Measurements from ENCODE around the gene CAPN12.

CAPN12 gene

DNA sequence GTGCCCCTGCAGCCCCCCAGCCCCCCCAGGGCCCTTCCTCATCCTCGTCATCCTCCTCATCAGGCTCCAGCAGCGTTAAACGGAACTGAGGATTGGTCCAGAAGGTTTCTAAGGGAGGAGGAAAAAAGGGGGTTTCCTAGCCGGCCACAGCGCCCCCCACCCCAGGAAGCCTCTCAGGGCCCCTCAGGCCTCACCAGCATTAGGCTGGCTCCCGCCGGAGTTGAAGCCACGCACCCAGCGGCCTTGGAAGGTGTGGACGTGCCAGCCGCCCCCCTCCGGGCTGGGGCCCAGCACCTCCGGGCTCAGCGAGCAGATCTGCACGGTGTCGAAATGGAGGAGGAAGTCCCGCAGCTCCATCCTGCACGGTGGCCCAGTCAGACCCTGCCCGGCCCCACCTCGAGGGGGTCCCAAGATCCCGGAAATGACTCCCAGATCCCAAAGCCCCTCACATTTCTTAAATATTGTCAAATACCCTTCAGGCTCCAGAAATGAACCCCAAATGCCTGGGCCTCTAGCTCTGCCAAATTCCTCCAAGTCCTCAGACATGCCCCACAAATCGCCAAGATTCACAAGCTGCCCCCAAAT lies 6.9 kb downstream of the CAPN12 start:
- no peak for DNase-seq (ENCODE audit: low read depth)

GRCh38 chr19:38736413-38737280 lies 7.6 kb downstream of the CAPN12 start:
- no peak for DNase-seq (ENCODE audit: low read depth)

DNA sequence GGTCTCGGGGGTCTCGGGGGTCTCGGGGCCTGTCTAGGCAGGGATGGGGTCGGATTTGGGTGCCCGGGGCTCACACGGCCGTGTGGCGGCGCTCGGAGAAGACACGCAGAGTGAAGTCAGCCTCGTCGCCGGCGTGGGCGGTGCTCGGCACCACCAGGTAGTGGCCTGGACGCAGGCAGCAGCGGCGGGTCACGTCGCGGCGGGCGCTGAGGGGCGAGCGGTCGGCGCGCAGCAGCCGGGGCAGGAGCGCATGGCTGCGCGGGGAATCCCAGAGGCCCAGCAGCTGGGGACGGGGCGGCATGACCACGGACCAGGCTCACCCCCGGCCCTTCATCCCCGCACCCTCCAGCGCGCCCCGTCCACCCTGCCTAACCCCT lies 8.2 kb downstream of the CAPN12 start:
- DNase-seq (ENCODE audit: low read depth), result no peak

DNA sequence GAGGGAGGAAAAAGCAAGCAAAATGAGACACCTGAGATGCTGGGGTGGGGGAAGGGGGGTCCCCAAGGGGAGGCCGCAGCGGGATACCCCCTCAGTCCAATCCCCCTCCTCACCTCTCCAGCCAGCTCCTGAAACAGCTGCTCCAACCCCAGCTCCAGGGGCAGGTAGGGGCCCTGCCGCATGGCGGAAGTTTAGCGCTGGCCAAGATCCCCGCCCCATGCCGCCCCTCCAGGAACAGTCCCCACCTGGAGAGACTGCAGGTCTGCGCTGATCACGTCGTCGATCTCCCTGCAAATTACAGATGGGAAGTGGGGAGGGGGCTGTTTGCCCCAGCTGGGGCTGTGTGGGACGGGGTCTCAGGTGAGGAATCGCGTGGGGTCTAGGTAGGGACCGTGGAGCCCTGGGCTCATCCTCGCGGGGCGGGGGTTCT lies 9.0 kb downstream of the CAPN12 start:
- DNase-seq (ENCODE audit: low read depth), result no peak

DNA sequence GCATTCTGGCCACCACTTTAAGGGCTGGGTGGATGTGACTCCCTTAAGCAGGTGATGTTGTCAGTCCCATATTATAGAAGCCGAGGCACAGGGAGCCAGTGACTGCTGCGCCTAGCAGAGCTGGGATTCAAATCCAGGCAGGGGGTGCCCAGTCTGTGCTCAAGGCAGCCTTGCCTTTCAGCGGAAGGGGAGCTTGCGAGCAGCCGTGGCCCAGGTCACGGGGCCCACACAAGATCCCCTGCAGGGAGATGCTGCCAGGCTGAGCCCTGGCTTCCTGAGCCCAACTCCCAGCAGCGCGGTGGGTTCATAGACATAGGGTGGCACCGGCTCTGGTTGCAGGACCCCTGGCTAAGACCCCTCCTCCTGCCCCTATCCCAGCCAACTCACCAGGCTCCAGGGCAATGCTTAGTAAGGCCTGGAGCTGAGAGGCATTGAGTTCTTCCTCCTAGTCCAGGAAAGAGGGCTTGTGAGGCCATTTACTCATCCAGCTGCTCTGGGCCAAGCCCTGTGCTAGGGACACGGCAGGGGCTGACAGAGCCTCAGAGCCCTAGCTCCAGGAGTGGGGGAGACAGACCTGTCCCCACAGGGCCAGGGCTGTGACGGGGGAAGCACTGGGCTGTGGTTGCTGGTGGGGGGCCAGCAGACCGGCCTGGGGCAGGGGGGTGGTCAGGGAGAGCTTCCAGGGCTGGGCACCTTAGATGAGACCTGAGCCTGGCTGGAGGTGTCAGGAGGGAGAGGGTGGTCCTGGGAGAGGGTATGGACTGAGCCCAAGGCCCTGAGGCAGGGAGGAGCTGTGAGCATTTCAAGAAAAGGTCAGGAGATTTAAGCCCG lies 9.6 kb downstream of the CAPN12 start:
- no peak for DNase-seq (ENCODE audit: low read depth)

- DNase-seq (ENCODE audit: low read depth), result no peak
These were observed 10.2 kb downstream of the CAPN12 start for GRCh38 chr19:38734176-38734425.

DNA sequence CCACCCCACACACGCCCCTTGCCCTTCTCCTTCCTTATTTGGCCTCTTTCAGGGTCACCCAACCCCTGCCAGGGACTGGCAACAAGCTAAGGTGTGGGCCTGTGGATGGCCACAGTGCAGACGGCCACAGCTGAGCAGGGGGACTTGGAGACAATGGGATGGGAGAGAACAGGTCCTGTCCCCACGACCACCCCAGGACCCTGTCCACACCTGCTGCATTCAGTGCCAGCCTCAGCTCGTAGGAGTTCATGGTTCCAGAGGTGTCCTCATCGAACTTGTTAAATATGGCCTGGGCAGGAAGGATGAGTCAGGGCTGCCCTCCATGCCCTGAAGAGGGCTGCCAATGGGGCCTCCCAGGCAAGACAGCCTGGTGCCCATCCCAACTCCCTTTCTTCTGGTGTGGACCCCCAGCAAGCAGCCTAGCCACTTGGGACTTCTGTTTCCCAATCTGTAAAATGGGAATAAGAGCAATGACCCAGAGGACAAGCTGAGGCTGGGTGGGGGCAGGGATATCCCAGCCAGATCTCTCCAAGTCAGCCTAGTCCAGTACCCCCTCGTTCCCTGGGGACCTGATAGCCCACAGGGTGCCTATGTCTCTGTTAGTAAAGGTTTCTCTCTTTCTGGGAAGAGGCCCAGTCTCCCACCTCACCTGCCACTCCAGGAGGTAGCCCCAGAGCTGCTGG lies 10.6 kb downstream of the CAPN12 start:
- no peak for DNase-seq (ENCODE audit: low read depth)

DNA sequence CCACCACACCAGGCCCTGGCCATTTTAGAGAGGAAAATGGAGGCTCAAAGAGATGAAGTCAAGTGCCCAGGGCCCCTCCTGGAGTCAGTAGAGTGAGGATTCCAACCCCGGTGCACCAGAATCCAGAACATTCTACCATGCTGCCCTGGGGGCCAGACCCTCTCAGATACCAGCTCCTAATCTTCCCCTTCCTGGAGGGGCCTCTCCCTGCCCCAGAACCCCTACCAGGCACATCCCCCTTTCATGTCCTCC lies 11.1 kb downstream of the CAPN12 start:
- DNase-seq (ENCODE audit: low read depth), result no peak

- no peak for DNase-seq (ENCODE audit: low read depth)
These were observed 12.5 kb downstream of the CAPN12 start for GRCh38 chr19:38731654-38732301.

GRCh38 chr19:38730731-38731589 lies 13.3 kb downstream of the CAPN12 start:
- DNase-seq (ENCODE audit: low read depth), result no peak

GRCh38 chr19:38730470-38730730 lies 13.9 kb downstream of the CAPN12 start:
- no peak for DNase-seq (ENCODE audit: low read depth)

DNA sequence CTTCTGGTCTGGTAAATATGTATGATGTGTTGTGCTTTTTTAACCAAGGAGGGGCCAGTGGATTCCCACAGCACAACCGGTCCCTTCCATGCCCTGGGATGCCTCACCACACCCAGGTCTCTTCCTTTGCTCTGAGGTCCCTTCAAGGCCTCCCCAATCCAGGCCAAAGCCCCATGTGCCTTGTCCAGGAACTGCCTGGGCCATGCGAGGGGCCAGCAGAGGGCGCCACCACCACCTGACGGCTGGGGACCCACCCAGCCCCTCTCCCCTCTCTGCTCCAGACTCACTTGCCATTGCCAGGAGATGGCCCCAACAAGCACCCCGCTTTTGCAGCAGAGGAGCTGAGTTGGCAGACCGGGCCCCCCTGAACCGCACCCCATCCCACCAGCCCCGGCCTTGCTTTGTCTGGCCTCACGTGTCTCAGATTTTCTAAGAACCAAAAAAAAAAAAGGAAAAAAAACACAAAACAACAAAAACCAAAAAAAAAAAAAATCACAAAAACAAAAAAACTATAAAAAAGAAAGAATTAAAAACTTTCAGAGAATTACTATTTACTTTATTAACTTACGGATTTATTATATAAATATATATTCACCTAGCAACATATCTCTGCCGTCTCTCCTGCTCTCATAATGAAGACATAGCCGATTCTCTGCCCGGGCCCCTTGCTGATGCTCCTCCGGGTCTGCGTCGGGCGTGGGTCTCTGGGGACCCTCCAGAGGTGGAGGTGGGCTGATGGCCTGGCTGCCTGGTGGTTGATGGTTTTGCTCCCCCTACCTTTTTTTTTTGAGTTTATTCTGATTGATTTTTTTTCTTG lies 14.4 kb downstream of the CAPN12 start:
- DNase-seq (ENCODE audit: low read depth), result peak; percentile 47

DNA sequence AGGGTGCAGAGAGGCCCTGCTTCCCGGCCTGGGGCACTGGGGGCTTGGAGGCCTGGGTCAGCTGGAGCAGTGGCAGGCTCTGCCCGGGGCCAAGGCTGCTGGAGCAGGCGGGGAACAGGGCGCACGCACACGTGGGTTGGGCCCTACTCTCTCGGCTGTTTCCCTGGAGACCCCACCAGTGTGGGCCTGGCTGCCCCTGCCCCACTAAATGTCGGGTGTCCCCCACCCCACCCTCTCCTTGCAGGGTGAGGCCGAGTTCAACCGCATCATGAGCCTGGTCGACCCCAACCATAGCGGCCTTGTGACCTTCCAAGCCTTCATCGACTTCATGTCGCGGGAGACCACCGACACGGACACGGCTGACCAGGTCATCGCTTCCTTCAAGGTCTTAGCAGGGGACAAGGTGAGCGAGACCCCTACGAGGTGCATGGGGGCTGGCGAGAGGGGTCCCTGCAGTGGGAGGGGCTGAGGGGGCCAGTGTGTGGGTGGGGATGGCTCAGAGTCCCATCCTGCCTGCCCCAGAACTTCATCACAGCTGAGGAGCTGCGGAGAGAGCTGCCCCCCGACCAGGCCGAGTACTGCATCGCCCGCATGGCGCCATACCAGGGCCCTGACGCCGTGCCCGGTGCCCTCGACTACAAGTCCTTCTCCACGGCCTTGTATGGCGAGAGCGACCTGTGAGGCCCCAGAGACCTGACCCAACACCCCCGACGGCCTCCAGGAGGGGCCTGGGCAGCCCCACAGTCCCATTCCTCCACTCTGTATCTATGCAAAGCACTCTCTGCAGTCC lies 15.3 kb downstream of the CAPN12 start:
- DNase-seq (ENCODE audit: low read depth), result no peak

- DNase-seq (ENCODE audit: low read depth), result peak; percentile 73
These were observed 16.2 kb downstream of the CAPN12 start for GRCh38 chr19:38727868-38728660.

GRCh38 chr19:38727306-38727867 lies 16.9 kb downstream of the CAPN12 start:
- no peak for DNase-seq (ENCODE audit: low read depth)

DNA sequence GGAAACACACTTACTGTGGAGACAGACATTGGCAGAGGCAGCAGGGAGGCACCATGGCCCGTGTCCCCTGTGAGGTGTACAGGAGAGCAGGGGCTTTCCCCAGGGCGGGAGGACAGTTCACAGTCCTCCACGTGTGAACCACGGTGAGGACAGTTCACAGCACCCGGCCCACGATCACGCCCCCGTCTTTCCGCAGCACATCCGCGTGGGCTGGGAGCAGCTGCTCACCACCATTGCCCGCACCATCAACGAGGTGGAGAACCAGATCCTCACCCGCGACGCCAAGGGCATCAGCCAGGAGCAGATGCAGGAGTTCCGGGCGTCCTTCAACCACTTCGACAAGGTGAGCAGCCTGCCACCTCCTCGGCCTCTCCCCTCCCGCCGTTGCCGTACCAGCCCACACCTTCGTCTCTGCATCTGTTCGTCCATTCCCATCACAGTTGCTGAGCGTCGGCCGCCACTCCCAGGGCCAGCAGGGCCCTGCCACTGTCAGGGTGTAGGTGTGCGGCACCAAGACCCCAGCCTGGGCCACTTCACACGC lies 17.4 kb downstream of the CAPN12 start:
- DNase-seq (ENCODE audit: low read depth), result no peak

- DNase-seq (ENCODE audit: low read depth), result no peak
These were observed 18.0 kb downstream of the CAPN12 start for GRCh38 chr19:38726284-38726673.

GRCh38 chr19:38725469-38726283 lies 18.6 kb downstream of the CAPN12 start:
- no peak for DNase-seq (ENCODE audit: low read depth)

Measured in iris pigment epithelial cell (primary cell).